ENCODE measurements around the gene BRIP1. TPM values are rescaled to one million over a fixed set of nuclear protein-coding genes. Genes with fewer than 3 reads are reported as not detected.
"Not testable (repeated sequence)": the region's sequence is repeated elsewhere in the genome, so short reads cannot be mapped to it uniquely, and the experiment has no call there.

BRIP1 gene
- total RNA-seq, 2 experiments from 2014 or later = 12.0 to 12.9 TPM

GRCh38 chr17:61670691-61671090 is 192.6 kb downstream of the BRIP1 start:
- CTCF ChIA-PET = no interaction called here
- Mint-ChIP-seq H3K4me1 (ENCODE audit: low read depth) (no peaks in the 10 kb centered on the region), H3K27me3 (ENCODE audit: low read depth) (peaks cover 12% of the 10 kb centered on the region), H3K9me3 (no peaks in the 10 kb centered on the region), H3K36me3 (ENCODE audit: low read depth) (peaks cover 1% of the 10 kb centered on the region), H3K27ac (no peak overlapping the region), H3K4me3 (no peak overlapping the region)
- no peak for DNase-seq
- intact Hi-C loops (cut with micrococcal nuclease) = no loop called here

- Mint-ChIP-seq H3K27me3 (ENCODE audit: low read depth) (peaks cover 16% of the 10 kb centered on the region), H3K36me3 (ENCODE audit: low read depth) (peaks cover 1% of the 10 kb centered on the region), H3K9me3 (no peaks in the 10 kb centered on the region), H3K4me1 (ENCODE audit: low read depth) (no peaks in the 10 kb centered on the region), H3K27ac (no peak overlapping the region), H3K4me3 (no peak overlapping the region)
- intact Hi-C loops (cut with micrococcal nuclease) = no loop called here
- CTCF ChIA-PET = no interaction called here
- DNase-seq = no peak
Observed at GRCh38 chr17:61669522-61669921, 193.8 kb downstream of the BRIP1 start.

GRCh38 chr17:61668486-61668885 is 194.8 kb downstream of the BRIP1 start:
- H3K27ac Mint-ChIP-seq = no peak overlapping the region
- H3K9me3 Mint-ChIP-seq = no peaks in the 10 kb centered on the region
- H3K36me3 Mint-ChIP-seq (ENCODE audit: low read depth) = peaks cover 1% of the 10 kb centered on the region
- H3K4me1 Mint-ChIP-seq (ENCODE audit: low read depth) = no peaks in the 10 kb centered on the region
- CTCF ChIA-PET = interaction anchor here (0.7 kb wide), 1 partner anchor 441 kb away, joined by 4 read pairs; no protein-coding TSS in a partner anchor
- intact Hi-C loops (cut with micrococcal nuclease) = no loop called here
- no peak for DNase-seq
- peaks cover 13% of the 10 kb centered on the region for H3K27me3 Mint-ChIP-seq (ENCODE audit: low read depth)
- H3K4me3 Mint-ChIP-seq = no peak overlapping the region

- H3K9me3 Mint-ChIP-seq; H3K27ac Mint-ChIP-seq; H3K4me1 Mint-ChIP-seq (ENCODE audit: low read depth); H3K4me3 Mint-ChIP-seq; CTCF ChIA-PET; intact Hi-C loops (cut with micrococcal nuclease); DNase-seq; H3K36me3 Mint-ChIP-seq (ENCODE audit: low read depth): not testable (repeated sequence)
- H3K27me3 Mint-ChIP-seq (ENCODE audit: low read depth) = peaks cover 18% of the 10 kb centered on the region
Observed at GRCh38 chr17:61666406-61667088, 196.8 kb downstream of the BRIP1 start.

- no peaks in the 10 kb centered on the region for H3K36me3 Mint-ChIP-seq (ENCODE audit: low read depth)
- CTCF ChIA-PET = no interaction called here
- H3K9me3 Mint-ChIP-seq = no peaks in the 10 kb centered on the region
- H3K27me3 Mint-ChIP-seq (ENCODE audit: low read depth) = peaks cover 13% of the 10 kb centered on the region
- intact Hi-C loops (cut with micrococcal nuclease) = no loop called here
- no peak overlapping the region for H3K4me3 Mint-ChIP-seq
- no peak overlapping the region for H3K27ac Mint-ChIP-seq
- no peak for DNase-seq
- no peaks in the 10 kb centered on the region for H3K4me1 Mint-ChIP-seq (ENCODE audit: low read depth)
Observed at GRCh38 chr17:61663310-61663709, 200.0 kb downstream of the BRIP1 start.

- no peak overlapping the region for H3K27ac Mint-ChIP-seq
- H3K4me3 Mint-ChIP-seq = no peak overlapping the region
- DNase-seq = no peak
- CTCF ChIA-PET = no interaction called here
- intact Hi-C loops (cut with micrococcal nuclease) = no loop called here
- no peaks in the 10 kb centered on the region for H3K36me3 Mint-ChIP-seq (ENCODE audit: low read depth)
- peaks cover 13% of the 10 kb centered on the region for H3K27me3 Mint-ChIP-seq (ENCODE audit: low read depth)
- no peaks in the 10 kb centered on the region for H3K4me1 Mint-ChIP-seq (ENCODE audit: low read depth)
- H3K9me3 Mint-ChIP-seq = no peaks in the 10 kb centered on the region
Observed at GRCh38 chr17:61662741-61663140, 200.6 kb downstream of the BRIP1 start.

GRCh38 chr17:61662186-61662585 is 201.1 kb downstream of the BRIP1 start:
- no peak overlapping the region for H3K27ac Mint-ChIP-seq
- DNase-seq = no peak
- CTCF ChIA-PET = no interaction called here
- peaks cover 13% of the 10 kb centered on the region for H3K27me3 Mint-ChIP-seq (ENCODE audit: low read depth)
- H3K9me3 Mint-ChIP-seq = no peaks in the 10 kb centered on the region
- no peaks in the 10 kb centered on the region for H3K36me3 Mint-ChIP-seq (ENCODE audit: low read depth)
- no peaks in the 10 kb centered on the region for H3K4me1 Mint-ChIP-seq (ENCODE audit: low read depth)
- H3K4me3 Mint-ChIP-seq = no peak overlapping the region
- intact Hi-C loops (cut with micrococcal nuclease) = no loop called here

- H3K27ac Mint-ChIP-seq = no peak overlapping the region
- no peak for DNase-seq
- intact Hi-C loops (cut with micrococcal nuclease) = no loop called here
- CTCF ChIA-PET = no interaction called here
- H3K9me3 Mint-ChIP-seq = no peaks in the 10 kb centered on the region
- H3K36me3 Mint-ChIP-seq (ENCODE audit: low read depth) = no peaks in the 10 kb centered on the region
- H3K4me3 Mint-ChIP-seq = no peak overlapping the region
- peaks cover 13% of the 10 kb centered on the region for H3K27me3 Mint-ChIP-seq (ENCODE audit: low read depth)
- H3K4me1 Mint-ChIP-seq (ENCODE audit: low read depth) = no peaks in the 10 kb centered on the region
Observed at GRCh38 chr17:61660746-61661485, 202.4 kb downstream of the BRIP1 start.

- Mint-ChIP-seq H3K4me3 (no peak overlapping the region), H3K27me3 (ENCODE audit: low read depth) (peaks cover 8% of the 10 kb centered on the region), H3K9me3 (no peaks in the 10 kb centered on the region), H3K36me3 (ENCODE audit: low read depth) (no peaks in the 10 kb centered on the region), H3K4me1 (ENCODE audit: low read depth) (no peaks in the 10 kb centered on the region), H3K27ac (no peak overlapping the region)
- no peak for DNase-seq
- CTCF ChIA-PET = no interaction called here
- intact Hi-C loops (cut with micrococcal nuclease) = no loop called here
Observed at GRCh38 chr17:61659437-61659836, 203.9 kb downstream of the BRIP1 start.

- no peak overlapping the region for H3K27ac Mint-ChIP-seq
- no peaks in the 10 kb centered on the region for H3K9me3 Mint-ChIP-seq
- H3K27me3 Mint-ChIP-seq (ENCODE audit: low read depth) = peaks cover 11% of the 10 kb centered on the region
- intact Hi-C loops (cut with micrococcal nuclease) = no loop called here
- H3K36me3 Mint-ChIP-seq (ENCODE audit: low read depth) = no peaks in the 10 kb centered on the region
- no peak overlapping the region for H3K4me3 Mint-ChIP-seq
- CTCF ChIA-PET = interaction anchor here (1.0 kb wide), 1 partner anchor 687 kb away, joined by 3 read pairs; no protein-coding TSS in a partner anchor
- no peak for DNase-seq
- no peaks in the 10 kb centered on the region for H3K4me1 Mint-ChIP-seq (ENCODE audit: low read depth)
Observed at GRCh38 chr17:61658183-61658582, 205.1 kb downstream of the BRIP1 start.

GRCh38 chr17:61657338-61657737 is 206.0 kb downstream of the BRIP1 start:
- Mint-ChIP-seq H3K9me3 (no peaks in the 10 kb centered on the region), H3K27me3 (ENCODE audit: low read depth) (peaks cover 9% of the 10 kb centered on the region), H3K36me3 (ENCODE audit: low read depth) (no peaks in the 10 kb centered on the region), H3K4me3 (no peak overlapping the region), H3K4me1 (ENCODE audit: low read depth) (no peaks in the 10 kb centered on the region), H3K27ac (no peak overlapping the region)
- intact Hi-C loops (cut with micrococcal nuclease) = no loop called here
- DNase-seq = no peak
- CTCF ChIA-PET = interaction anchor here (1.0 kb wide), 1 partner anchor 686 kb away, joined by 3 read pairs; no protein-coding TSS in a partner anchor

GRCh38 chr17:61656721-61657217 is 206.6 kb downstream of the BRIP1 start:
- intact Hi-C loops (cut with micrococcal nuclease) = no loop called here
- H3K9me3 Mint-ChIP-seq = no peaks in the 10 kb centered on the region
- H3K27ac Mint-ChIP-seq = no peak overlapping the region
- CTCF ChIA-PET = no interaction called here
- H3K4me3 Mint-ChIP-seq = no peak overlapping the region
- no peaks in the 10 kb centered on the region for H3K4me1 Mint-ChIP-seq (ENCODE audit: low read depth)
- peaks cover 10% of the 10 kb centered on the region for H3K27me3 Mint-ChIP-seq (ENCODE audit: low read depth)
- no peaks in the 10 kb centered on the region for H3K36me3 Mint-ChIP-seq (ENCODE audit: low read depth)
- DNase-seq = no peak

- no peaks in the 10 kb centered on the region for H3K4me1 Mint-ChIP-seq (ENCODE audit: low read depth)
- CTCF ChIA-PET = interaction anchor here (1.0 kb wide), 1 partner anchor 15 kb away, joined by 3 read pairs; no protein-coding TSS in a partner anchor
- no peak for DNase-seq
- no peaks in the 10 kb centered on the region for H3K36me3 Mint-ChIP-seq (ENCODE audit: low read depth)
- peaks cover 8% of the 10 kb centered on the region for H3K9me3 Mint-ChIP-seq
- no peak overlapping the region for H3K27ac Mint-ChIP-seq
- H3K4me3 Mint-ChIP-seq = no peak overlapping the region
- intact Hi-C loops (cut with micrococcal nuclease) = no loop called here
- peaks cover 22% of the 10 kb centered on the region for H3K27me3 Mint-ChIP-seq (ENCODE audit: low read depth)
Observed at GRCh38 chr17:61650749-61651148, 212.6 kb downstream of the BRIP1 start.

Measured in activated naive CD4-positive, alpha-beta T cell treated with anti-CD3 and anti-CD28 coated beads for 36 hours (primary cell).